Epithelial cell of esophagus (primary cell): ENCODE measurements around the gene SLC25A34.

Source experiments
- DNase-seq: peaks from one replicate; pipeline ENCODE4 v3.0.0; 2010; ENCODE audit warnings: low read depth
- H3K4me3 ChIP-seq: 2 replicates; pipeline ENCODE4 v1.5.1; 2011; ENCODE audit warnings: mild to moderate bottlenecking, low read length, control low read depth
- CTCF ChIP-seq: IDR thresholded peaks from 2 replicates; pipeline ENCODE4 v1.5.1; 2011; ENCODE audit warnings: low read depth, mild to moderate bottlenecking, low read length, control low read depth, inconsistent platforms; ENCODE audit not compliant: insufficient read depth; ENCODE audit errors: missing control alignments

The SLC25A34 gene

GRCh38 chr1:15737324-15738319 is 1.6 kb downstream of the SLC25A34 start:
- DNase-seq = no peak
- no peak overlapping the region for H3K4me3 ChIP-seq
- no peak for TF ChIP-seq CTCF

GRCh38 chr1:15738416-15739113 is 2.5 kb downstream of the SLC25A34 start:
- no peak for TF ChIP-seq CTCF
- no peak for DNase-seq
- no peak overlapping the region for H3K4me3 ChIP-seq

- no peak for TF ChIP-seq CTCF
- DNase-seq = no peak
- no peak overlapping the region for H3K4me3 ChIP-seq
These were observed 3.2 kb downstream of the SLC25A34 start for GRCh38 chr1:15739259-15739658.

GRCh38 chr1:15739745-15740144 is 3.7 kb downstream of the SLC25A34 start:
- no peak overlapping the region for H3K4me3 ChIP-seq
- no peak for TF ChIP-seq CTCF
- DNase-seq = no peak

GRCh38 chr1:15740924-15741850 is 5.1 kb downstream of the SLC25A34 start:
- peak; percentile 85 for DNase-seq
- H3K4me3 ChIP-seq = no peak overlapping the region
- TF ChIP-seq CTCF = peak; percentile 96

- TF ChIP-seq CTCF = no peak
- no peak for DNase-seq
- no peak within 1 kb of the TSS for H3K4me3 ChIP-seq
These were observed 6.3 kb downstream of the SLC25A34 start, which contains the start of gene TMEM82 for GRCh38 chr1:15742339-15742801. TSS of gene TMEM82 (plus strand) at chr1:15742499. CDS start at chr1:15742560, 61 bp downstream.
